NCI-H446 treated with DMSO at 0.1 percent for 48 hours (cell line): ENCODE data around the gene CDC34.

ENCODE experiments used
- DNase-seq: peaks from one replicate; lab custom pipeline; 2025; lab: John Stamatoyannopoulos, UW

Gene CDC34

GRCh38 chr19:542173-542866 lies 10.8 kb downstream of the CDC34 start:
- DNase-seq: no peak

GRCh38 chr19:543910-544608 lies 12.5 kb downstream of the CDC34 start, which contains the start of gene GZMM:
Gene GZMM, plus strand, starts transcription at chr19:544053. Its CDS starts 19 bp downstream, at chr19:544072.
- DNase-seq: no peak

DNA sequence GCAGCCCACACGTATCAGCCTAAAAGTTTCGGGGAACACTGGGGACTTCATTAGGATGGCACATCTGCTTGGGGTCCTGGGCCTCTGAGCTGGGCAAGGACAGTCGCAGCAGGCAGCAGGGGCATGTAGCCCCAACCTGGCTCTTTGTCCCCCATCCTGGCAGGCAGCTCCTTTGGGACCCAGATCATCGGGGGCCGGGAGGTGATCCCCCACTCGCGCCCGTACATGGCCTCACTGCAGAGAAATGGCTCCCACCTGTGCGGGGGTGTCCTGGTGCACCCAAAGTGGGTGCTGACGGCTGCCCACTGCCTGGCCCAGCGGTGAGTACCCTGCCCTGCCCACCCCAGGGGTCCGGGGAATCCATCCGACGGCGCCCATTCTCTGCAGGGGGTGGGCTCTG lies 15.6 kb downstream of the CDC34 start:
- no peak for DNase-seq

DNA sequence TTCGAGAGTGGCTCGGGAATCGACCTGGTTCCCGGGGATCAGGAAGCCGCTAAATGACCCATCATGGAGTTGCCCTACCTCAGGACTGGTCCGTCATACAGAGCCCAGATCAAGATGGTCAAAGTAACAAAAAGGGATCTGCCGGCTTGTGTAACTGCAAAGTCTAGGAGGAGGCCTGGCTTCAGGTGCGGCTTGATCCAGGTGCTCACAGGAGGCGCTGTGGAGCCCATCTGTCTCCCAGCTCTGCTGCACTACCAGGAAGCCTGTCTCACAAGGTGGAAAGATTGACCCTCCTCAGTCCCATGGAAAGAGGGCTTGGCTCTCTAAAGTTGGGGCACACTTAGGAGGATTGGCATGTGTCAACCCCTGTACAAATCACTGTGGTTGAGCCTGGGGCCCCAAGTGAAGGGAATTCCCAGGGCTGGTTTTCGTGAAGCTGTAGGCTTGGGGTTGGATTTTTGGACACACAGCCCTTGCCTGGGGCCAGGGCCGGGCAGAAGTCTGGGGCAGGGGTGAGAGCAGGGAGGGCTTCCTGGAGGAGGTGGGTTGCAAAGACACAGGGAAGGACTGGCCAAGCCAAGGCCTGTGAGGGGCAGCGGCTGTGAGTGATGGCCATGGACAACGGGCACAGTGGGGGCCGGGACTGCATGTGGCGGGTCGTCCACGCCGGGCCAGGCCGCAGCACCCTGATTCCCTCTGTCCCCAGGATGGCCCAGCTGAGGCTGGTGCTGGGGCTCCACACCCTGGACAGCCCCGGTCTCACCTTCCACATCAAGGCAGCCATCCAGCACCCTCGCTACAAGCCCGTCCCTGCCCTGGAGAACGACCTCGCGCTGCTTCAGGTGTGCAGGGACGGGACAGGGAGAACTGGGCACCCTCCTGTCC lies 16.5 kb downstream of the CDC34 start:
- no peak for DNase-seq

GRCh38 chr19:548886-549830 lies 17.6 kb downstream of the CDC34 start:
- no peak for DNase-seq

- no peak for DNase-seq
Measured at GRCh38 chr19:554817-555216, 23.3 kb downstream of the CDC34 start.

DNA sequence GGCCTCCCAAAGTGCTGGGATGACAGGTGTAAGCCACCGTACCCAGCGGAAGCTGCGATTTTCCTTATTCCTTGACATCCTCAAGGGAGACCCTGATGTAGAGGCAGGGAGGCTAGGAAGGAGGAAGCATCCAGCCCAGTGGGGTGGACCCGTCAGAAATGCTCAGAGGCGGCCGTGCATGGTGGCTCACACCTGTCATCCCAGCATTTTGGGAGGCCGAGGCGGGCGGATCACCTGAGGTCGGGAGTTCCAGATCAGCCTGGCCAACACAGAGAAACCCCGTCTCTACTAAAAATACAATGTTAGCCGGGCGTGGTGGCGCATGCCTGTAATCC lies 23.9 kb downstream of the CDC34 start:
- DNase-seq: no peak

GRCh38 chr19:556611-557382 lies 25.2 kb downstream of the CDC34 start:
- DNase-seq: no peak

GRCh38 chr19:558770-559439 lies 27.3 kb downstream of the CDC34 start:
- no peak for DNase-seq

- no peak for DNase-seq
Measured at GRCh38 chr19:560121-560520, 28.6 kb downstream of the CDC34 start.

DNA sequence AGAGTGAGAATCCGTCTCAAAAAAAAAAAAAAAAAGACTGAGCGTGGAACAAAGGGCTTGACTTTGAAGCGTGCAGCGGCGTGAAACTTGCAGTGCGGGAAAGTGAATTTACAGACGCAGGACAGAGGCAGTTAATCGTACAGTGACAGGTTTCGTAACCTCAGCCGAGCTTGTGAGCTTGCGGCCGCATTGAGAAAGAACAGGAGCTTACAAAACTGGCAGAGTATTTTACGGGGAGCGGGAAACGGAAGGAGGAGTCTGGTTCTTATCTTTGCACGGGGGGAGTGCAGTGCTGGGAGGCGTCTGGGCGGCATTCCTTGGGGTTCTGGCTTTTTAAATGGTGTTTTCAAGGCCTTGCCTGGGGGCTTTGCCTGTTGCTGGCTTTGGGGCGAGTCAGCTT lies 34.8 kb downstream of the CDC34 start:
- DNase-seq: no peak

- no peak for DNase-seq
Measured at GRCh38 chr19:566844-567243, 35.3 kb downstream of the CDC34 start.

DNA sequence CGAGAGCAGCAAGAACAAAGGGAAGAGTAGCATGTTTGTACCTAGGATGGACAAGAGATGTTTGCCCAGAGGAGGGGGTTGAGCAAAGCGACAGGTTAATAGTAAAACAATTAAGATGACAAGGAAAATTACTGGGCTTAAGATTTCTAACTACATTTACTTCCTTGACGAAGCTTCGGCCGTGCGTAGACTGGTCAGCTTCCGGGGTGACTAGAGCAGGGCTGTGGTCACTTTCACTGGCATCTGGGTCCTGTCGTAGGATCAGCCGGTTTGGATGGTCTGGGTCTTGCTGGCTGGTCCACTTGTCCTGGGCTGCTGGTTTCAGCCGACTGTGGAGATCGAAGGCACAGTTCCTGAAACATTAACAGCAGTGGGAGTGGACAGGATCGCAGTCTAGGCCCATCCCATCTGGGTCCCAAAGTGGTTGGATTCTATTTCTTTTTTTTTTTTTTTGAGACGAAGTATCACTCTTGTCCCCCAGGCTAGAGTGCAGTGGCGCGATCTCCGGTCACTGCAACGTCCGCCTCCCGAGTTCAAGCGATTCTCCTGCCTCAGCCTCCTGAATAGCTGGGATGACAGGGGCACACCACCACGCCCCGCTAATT lies 35.8 kb downstream of the CDC34 start:
- DNase-seq: no peak

- no peak for DNase-seq
Measured at GRCh38 chr19:570251-570686, 38.7 kb downstream of the CDC34 start.

DNA sequence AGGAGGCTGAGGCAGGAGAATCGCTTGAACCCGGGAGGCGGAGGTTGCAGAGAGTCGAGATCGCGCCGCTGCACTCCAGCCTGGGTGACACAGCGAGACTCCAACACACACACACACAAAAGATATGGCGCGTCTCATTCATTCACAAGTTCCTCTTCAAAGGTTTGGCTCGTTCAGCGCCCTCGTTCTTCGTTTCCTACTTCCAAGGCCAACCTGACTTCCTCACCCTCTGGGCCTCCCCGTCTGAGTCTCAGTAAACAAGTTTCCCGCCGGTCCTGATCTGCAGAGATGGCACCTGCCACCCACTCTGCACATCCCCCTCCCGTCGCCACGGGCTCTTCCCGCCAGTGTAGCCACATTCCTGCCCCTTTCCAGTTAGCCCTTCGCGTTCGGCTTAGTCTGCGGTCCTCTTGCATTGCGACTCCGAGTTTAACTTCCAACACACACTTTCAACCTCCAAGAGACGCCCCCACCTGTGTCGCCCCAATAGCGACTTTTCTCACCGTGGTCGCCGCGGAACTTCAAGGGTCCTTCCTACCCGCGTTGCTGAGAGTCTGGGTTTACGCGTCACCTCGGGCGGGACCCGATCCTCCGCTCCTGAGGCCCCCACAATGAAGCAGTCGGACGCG lies 39.5 kb downstream of the CDC34 start:
- DNase-seq: peak; percentile 67

- DNase-seq: peak; percentile 50
Measured at GRCh38 chr19:571566-571974, 40.0 kb downstream of the CDC34 start.

GRCh38 chr19:572140-572742 lies 40.7 kb downstream of the CDC34 start, which contains the start of gene BSG:
Gene BSG, plus strand, starts transcription at chr19:572596. Its CDS starts 39 bp downstream, at chr19:572635.
- DNase-seq: peak; percentile 96

DNA sequence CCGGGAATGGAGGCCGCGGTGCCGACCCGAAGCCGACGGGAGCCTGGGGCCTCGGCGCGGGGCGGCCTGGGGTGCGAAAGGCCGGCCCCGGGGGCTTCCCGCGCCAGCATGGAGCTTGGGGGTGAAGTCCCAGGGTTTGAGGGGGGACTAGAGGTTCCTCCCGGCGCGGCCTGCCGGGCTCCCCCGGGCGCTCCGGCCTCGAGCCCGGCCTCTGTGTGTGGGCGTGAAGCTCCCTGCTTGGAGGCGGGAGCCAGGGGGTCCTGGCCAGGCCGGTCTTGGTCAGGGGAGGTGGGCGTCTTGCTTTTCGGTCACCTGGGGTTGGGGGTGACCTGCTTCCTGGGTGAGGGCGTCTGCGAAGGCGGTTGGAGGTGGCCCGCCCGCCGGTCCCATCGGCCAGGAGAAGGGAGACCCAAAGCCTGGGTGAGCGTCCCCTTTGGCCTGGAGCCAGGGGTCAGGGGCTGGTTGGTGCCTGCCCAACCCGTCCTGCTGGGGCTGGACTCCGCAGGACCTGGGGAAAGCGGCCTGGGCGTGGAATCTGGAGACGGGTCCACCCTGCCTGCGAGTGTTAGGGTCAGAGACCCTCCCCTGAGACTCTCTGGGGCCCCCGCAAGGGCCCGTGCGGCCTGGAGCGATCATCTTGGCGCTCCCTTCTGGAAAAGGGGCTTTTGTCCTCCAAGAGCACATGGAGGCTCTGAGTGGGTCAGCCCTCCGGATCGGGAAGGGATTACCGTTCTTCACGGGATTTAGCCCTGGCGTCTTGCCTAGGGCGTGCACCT lies 41.4 kb downstream of the CDC34 start:
- no peak for DNase-seq
